Activated naive CD8-positive, alpha-beta T cell (primary cell): Measurements from ENCODE around the gene ACP4.
"Not testable (repeated sequence)": the region's sequence is repeated elsewhere in the genome, so short reads cannot be mapped to it uniquely, and the experiment has no call there.

Source experiments
- H3K27ac Mint-ChIP-seq: one replicate; pipeline ENCODE4 v1.8.0; 2021; ENCODE audit warnings: mixed read lengths
- H3K27me3 Mint-ChIP-seq: one replicate; pipeline ENCODE4 v1.8.0; 2021; ENCODE audit warnings: mixed read lengths
- H3K36me3 Mint-ChIP-seq: one replicate; pipeline ENCODE4 v1.8.0; 2021; ENCODE audit warnings: mixed read lengths
- H3K4me1 Mint-ChIP-seq: one replicate; pipeline ENCODE4 v1.8.0; 2021; ENCODE audit warnings: low read depth, mixed read lengths
- H3K4me3 Mint-ChIP-seq: one replicate; pipeline ENCODE4 v1.8.0; 2021; ENCODE audit warnings: mild to moderate bottlenecking, mixed read lengths
- H3K9me3 Mint-ChIP-seq: one replicate; pipeline ENCODE4 v1.8.0; 2021; ENCODE audit warnings: low read depth, mixed read lengths

The ACP4 gene

GRCh38 chr19:50798659-50799546 is 8.7 kb downstream of the ACP4 start:
- no peak overlapping the region for H3K27ac Mint-ChIP-seq
- no peak overlapping the region for H3K4me3 Mint-ChIP-seq
- peaks cover 32% of the 10 kb centered on the region for H3K4me1 Mint-ChIP-seq
- H3K27me3 Mint-ChIP-seq, result no peaks in the 10 kb centered on the region
- no peaks in the 10 kb centered on the region for H3K9me3 Mint-ChIP-seq
- peaks cover 16% of the 10 kb centered on the region for H3K36me3 Mint-ChIP-seq

GRCh38 chr19:50799547-50799851 is 9.3 kb downstream of the ACP4 start:
- Mint-ChIP-seq H3K36me3 (peaks cover 16% of the 10 kb centered on the region), H3K9me3 (no peaks in the 10 kb centered on the region), H3K27me3 (no peaks in the 10 kb centered on the region), H3K4me3 (no peak overlapping the region), H3K4me1 (peaks cover 28% of the 10 kb centered on the region), H3K27ac (no peak overlapping the region)

GRCh38 chr19:50801107-50801506 is 10.9 kb downstream of the ACP4 start:
- Mint-ChIP-seq H3K27me3 (no peaks in the 10 kb centered on the region), H3K4me1 (peaks cover 39% of the 10 kb centered on the region), H3K36me3 (peaks cover 16% of the 10 kb centered on the region), H3K4me3 (peak overlapping the region; percentile 72), H3K27ac (peak overlapping the region; percentile 81), H3K9me3 (no peaks in the 10 kb centered on the region)

GRCh38 chr19:50803633-50804419 is 13.6 kb downstream of the ACP4 start:
- Mint-ChIP-seq H3K27ac (peak overlapping the region; percentile 100), H3K4me1 (peaks cover 39% of the 10 kb centered on the region), H3K9me3 (no peaks in the 10 kb centered on the region), H3K4me3 (peak overlapping the region; percentile 96), H3K36me3 (peaks cover 16% of the 10 kb centered on the region), H3K27me3 (no peaks in the 10 kb centered on the region)

GRCh38 chr19:50804420-50805272 is 14.4 kb downstream of the ACP4 start:
- Mint-ChIP-seq H3K9me3 (no peaks in the 10 kb centered on the region), H3K36me3 (peaks cover 16% of the 10 kb centered on the region), H3K4me1 (peaks cover 39% of the 10 kb centered on the region), H3K4me3 (peak overlapping the region; percentile 96), H3K27ac (peak overlapping the region; percentile 100), H3K27me3 (no peaks in the 10 kb centered on the region)

GRCh38 chr19:50808856-50809255 is 18.6 kb downstream of the ACP4 start:
- Mint-ChIP-seq H3K4me1 (peaks cover 13% of the 10 kb centered on the region), H3K27me3 (peaks cover 4% of the 10 kb centered on the region), H3K27ac (no peak overlapping the region), H3K4me3 (no peak overlapping the region), H3K36me3 (no peaks in the 10 kb centered on the region), H3K9me3 (no peaks in the 10 kb centered on the region)

GRCh38 chr19:50811622-50812238 is 21.5 kb downstream of the ACP4 start:
- not testable (repeated sequence) for H3K4me3 Mint-ChIP-seq

GRCh38 chr19:50812474-50812873 is 22.3 kb downstream of the ACP4 start:
- H3K4me1 Mint-ChIP-seq, result peaks cover 10% of the 10 kb centered on the region
- no peaks in the 10 kb centered on the region for H3K36me3 Mint-ChIP-seq
- no peaks in the 10 kb centered on the region for H3K9me3 Mint-ChIP-seq
- peaks cover 24% of the 10 kb centered on the region for H3K27me3 Mint-ChIP-seq
- H3K4me3 Mint-ChIP-seq, result no peak overlapping the region
- no peak overlapping the region for H3K27ac Mint-ChIP-seq

More at GRCh38 chr19:50811622-50812238, 21.5 kb downstream of the ACP4 start:
- H3K9me3 Mint-ChIP-seq, H3K36me3 Mint-ChIP-seq, H3K27ac Mint-ChIP-seq, H3K4me1 Mint-ChIP-seq: not testable (repeated sequence)
- peaks cover 21% of the 10 kb centered on the region for H3K27me3 Mint-ChIP-seq

GRCh38 chr19:50814883-50815282 is 24.7 kb downstream of the ACP4 start:
- peaks cover 35% of the 10 kb centered on the region for H3K27me3 Mint-ChIP-seq

GRCh38 chr19:50815439-50815838 is 25.2 kb downstream of the ACP4 start:
- Mint-ChIP-seq H3K27me3 (peaks cover 41% of the 10 kb centered on the region), H3K4me3 (no peak overlapping the region), H3K27ac (no peak overlapping the region), H3K9me3 (no peaks in the 10 kb centered on the region), H3K4me1 (peaks cover 33% of the 10 kb centered on the region), H3K36me3 (peaks cover 2% of the 10 kb centered on the region)

More at GRCh38 chr19:50814883-50815282, 24.7 kb downstream of the ACP4 start:
- Mint-ChIP-seq H3K4me1 (peaks cover 27% of the 10 kb centered on the region), H3K27ac (no peak overlapping the region), H3K4me3 (no peak overlapping the region), H3K9me3 (no peaks in the 10 kb centered on the region), H3K36me3 (peaks cover 2% of the 10 kb centered on the region)

- no peak overlapping the region for H3K27ac Mint-ChIP-seq
- peaks cover 50% of the 10 kb centered on the region for H3K27me3 Mint-ChIP-seq
- H3K9me3 Mint-ChIP-seq, result no peaks in the 10 kb centered on the region
- peaks cover 2% of the 10 kb centered on the region for H3K36me3 Mint-ChIP-seq
- peak overlapping the region; percentile 77 for H3K4me3 Mint-ChIP-seq
- H3K4me1 Mint-ChIP-seq, result peaks cover 39% of the 10 kb centered on the region
Observed at GRCh38 chr19:50817941-50818858, 28.0 kb downstream of the ACP4 start.

- no peak overlapping the region for H3K27ac Mint-ChIP-seq
Observed at GRCh38 chr19:50818859-50819472, 28.8 kb downstream of the ACP4 start.

GRCh38 chr19:50819636-50820035 is 29.4 kb downstream of the ACP4 start:
- Mint-ChIP-seq H3K36me3 (peaks cover 2% of the 10 kb centered on the region), H3K27ac (no peak overlapping the region), H3K27me3 (peaks cover 46% of the 10 kb centered on the region), H3K4me3 (no peak overlapping the region), H3K9me3 (no peaks in the 10 kb centered on the region), H3K4me1 (peaks cover 39% of the 10 kb centered on the region)

More at GRCh38 chr19:50818859-50819472, 28.8 kb downstream of the ACP4 start:
- Mint-ChIP-seq H3K36me3 (peaks cover 2% of the 10 kb centered on the region), H3K4me3 (peak overlapping the region; percentile 77), H3K9me3 (no peaks in the 10 kb centered on the region), H3K4me1 (peaks cover 39% of the 10 kb centered on the region), H3K27me3 (peaks cover 50% of the 10 kb centered on the region)
